ENCODE measurements around the gene PPP1CA.

PPP1CA gene

GRCh38 chr11:67349036-67349435, 52.6 kb downstream of the PPP1CA start:
- DNase-seq = no peak

Measured in NCI-H510A (cell line).